HG02642 (cell line): ENCODE data around the gene PBLD.

Experiments used
- ATAC-seq: cut with Tn5 transposase; IDR thresholded peaks from one replicate; pipeline ENCODE4 v1.9.1; 2021; ENCODE audit warnings: mild to moderate bottlenecking; ENCODE audit not compliant: unreplicated experiment, poor library complexity

Gene PBLD

DNA sequence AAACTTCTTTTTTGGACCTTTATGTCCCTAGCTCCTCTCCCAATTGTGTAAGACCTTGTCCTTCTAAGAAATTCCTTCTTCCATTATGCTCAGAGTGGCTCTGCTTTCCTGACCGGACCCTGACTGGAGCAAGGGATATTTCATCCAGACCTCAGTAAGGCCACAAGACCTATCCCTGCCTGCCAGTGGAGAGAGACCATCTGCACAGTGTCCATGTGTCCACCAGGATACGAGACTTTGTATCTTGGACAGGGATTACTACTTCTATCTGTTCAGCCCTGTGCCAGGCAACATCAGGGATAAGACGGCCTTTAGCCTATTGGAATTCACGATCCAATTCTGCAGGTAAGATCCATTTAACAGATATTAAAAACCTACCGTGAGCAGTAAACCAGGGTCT is 93.7 kb downstream of the PBLD start:
- no peak for ATAC-seq

DNA sequence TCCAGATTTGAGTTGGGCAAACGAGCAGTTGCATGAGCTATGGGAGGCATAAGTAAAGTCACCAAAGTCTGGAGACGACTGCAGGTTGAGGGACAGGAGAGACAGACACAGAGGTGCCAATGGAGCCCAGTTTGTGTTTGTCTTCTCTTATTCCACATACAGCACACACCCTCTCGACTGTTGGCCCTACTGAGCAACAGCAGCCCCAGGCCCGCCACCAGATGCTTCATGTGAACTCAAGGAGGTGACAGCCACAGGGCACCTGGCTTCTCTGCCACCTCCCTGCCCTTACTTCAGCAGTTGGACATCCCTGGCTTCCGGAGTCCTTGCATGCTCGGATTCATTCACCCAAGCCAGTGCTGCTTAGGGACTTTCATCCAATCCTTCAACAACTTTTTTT is 94.4 kb downstream of the PBLD start:
- ATAC-seq = no peak

DNA sequence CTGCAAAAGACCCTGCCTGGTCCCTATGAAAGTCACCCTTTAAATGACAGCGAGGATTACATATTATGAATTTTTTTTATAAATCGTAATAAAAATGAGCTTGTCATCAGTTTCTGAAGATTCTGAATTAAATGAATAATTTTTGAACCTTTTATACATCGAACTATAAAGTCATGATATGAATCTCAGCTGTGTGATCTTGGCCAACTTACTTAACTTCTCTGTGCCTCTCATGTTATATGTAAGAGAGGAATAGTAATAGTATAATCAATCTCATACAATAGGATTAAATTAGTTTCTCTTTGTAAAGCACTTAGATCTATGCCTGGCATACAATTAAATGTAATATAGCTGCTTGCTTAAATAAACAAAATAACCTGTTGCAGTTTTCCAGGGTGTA is 95.6 kb downstream of the PBLD start:
- no peak for ATAC-seq

DNA sequence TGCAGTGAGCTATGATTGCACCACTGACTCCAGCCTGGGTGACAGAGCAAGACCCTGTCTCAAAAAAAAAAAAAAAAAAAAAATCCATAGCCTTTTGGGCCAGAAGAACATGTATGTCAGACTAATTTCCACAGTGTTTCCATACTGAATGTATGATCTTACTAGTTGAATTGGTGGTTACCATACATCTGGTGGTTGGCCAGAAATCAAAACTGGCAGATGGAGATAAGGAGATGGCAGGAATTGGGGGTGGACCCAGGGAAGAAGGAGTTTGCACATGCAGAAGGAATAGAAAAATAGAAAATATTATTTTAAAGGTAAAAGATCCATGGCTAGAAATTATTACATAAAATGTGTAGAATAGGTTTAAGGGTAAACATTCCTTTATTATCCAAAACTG is 97.1 kb downstream of the PBLD start:
- no peak for ATAC-seq

DNA sequence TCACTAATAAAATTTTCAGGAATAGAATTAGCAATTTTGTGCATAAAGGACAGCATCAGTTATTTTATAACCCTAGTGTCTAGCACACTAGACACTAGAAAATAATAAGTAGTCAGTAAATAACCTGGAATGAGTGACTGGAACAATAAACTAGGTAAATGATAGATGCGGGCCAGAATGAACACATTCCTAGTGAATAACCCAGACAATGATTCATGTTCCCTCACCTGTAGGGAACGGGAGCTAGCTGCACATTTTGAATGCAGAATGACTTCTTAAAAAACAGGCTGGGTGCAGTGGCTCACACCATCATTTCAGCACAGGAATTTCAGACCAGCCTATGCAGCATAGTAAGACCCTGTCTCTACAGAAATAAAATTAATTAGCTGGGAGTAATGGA is 97.6 kb downstream of the PBLD start:
- no peak for ATAC-seq

DNA sequence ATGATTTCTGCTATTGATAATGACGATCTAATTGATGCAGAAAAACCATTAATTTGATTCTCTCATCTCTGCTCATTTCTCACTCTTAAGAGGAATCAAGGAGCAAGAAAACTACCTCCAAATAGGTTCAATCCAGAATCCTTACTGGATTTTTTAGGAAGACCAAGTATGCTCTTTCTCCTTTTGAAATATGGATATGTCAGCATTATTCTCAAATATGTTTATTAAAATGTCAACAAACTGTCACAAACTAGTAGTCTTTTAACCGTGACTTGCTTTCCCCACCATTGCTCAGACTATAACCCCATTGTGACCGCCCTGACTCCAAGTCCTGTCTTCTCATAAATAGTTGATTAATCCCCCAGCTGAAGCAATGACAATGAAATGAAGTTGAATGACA is 99.7 kb downstream of the PBLD start:
- no peak for ATAC-seq
